Urinary bladder (tissue), 4 donors: ENCODE measurements around the gene TMEM119. TPM values are rescaled to one million over a fixed set of nuclear protein-coding genes. Genes with fewer than 3 reads are reported as not detected.
"Not testable (repeated sequence)": the region's sequence is repeated elsewhere in the genome, so short reads cannot be mapped to it uniquely, and the experiment has no call there.

Experiments used
- DNase-seq: peaks from one replicate; pipeline ENCODE4 v3.0.0-alpha.2; 2015; ENCODE audit errors: extremely low spot score
- H3K27ac ChIP-seq: one replicate; pipeline ENCODE4 v1.5.1; 2013; ENCODE audit warnings: low read depth, mild to moderate bottlenecking, moderate library complexity
- H3K36me3 ChIP-seq: one replicate; pipeline ENCODE4 v1.6.1; 2013; ENCODE audit warnings: mild to moderate bottlenecking, moderate library complexity; ENCODE audit not compliant: insufficient read depth
- H3K4me1 ChIP-seq: one replicate; pipeline ENCODE4 v1.6.1; 2013; ENCODE audit warnings: mild to moderate bottlenecking, moderate library complexity; ENCODE audit not compliant: insufficient read depth
- H3K4me3 ChIP-seq: one replicate; pipeline ENCODE4 v1.5.1; 2013; ENCODE audit warnings: low read depth, low read length
- WGBS: extraction: QIAGEN DNeasy Blood & Tissue Kit; methylation state at CpG from one replicate; pipeline ENCODE4 v1.1.7; 2013; 5-methylcytosine and 5-hydroxymethylcytosine counted together
- polyA plus RNA-seq: library from polyadenylated mRNA; stranded (reverse); fragments of 200-250 nt; gene quantifications from one replicate; pipeline ENCODE4 v1.2.3, GENCODE V29; 2013
- total RNA-seq: library from RNA; depleted of rRNA; stranded (reverse); fragments of >200 nt; gene quantifications from one replicate; pipeline ENCODE4 v1.2.3, GENCODE V29; 2014
- donor health status: healthy with polysubstance abuse.
- donor health status: healthy.

The TMEM119 gene
- total and polyA plus RNA-seq, 2 donors: 29.4 to 62.4 TPM

DNA sequence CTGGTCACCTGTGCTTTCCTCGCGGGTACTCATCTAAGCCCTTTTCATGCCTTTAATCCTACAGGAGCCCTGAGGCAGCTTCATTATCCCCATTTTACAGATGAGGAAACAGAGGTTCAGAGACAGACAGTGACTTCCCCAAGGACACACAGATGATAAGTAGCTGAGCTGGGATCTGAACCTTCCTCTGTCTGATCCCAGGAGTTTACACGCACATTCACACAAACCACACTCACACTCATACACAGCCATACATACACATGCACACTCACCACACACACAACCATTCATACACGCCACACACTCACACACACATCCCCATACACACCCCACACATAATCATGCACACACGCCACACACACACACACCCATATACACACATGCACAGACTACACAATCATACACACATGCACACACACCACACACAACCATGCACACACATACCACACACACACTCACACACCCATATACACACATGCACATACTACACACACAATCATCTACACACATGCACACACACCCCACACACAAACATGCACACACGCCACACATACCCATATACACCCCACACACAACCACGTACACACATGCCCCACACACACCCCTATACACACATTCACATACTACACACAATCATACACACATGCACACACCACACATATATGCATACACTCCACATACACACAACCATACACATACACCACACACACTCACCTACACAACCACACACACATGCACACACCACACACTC lies 2.7 kb downstream of the TMEM119 start:
- no peaks in the 10 kb centered on the region for H3K36me3 ChIP-seq
- H3K27ac ChIP-seq: no peak overlapping the region
- WGBS: 89% methylated on average over 7 of the region's 7 CpGs
- no peaks in the 10 kb centered on the region for H3K4me1 ChIP-seq
- H3K4me3 ChIP-seq: no peak overlapping the region
- no peak for DNase-seq

DNA sequence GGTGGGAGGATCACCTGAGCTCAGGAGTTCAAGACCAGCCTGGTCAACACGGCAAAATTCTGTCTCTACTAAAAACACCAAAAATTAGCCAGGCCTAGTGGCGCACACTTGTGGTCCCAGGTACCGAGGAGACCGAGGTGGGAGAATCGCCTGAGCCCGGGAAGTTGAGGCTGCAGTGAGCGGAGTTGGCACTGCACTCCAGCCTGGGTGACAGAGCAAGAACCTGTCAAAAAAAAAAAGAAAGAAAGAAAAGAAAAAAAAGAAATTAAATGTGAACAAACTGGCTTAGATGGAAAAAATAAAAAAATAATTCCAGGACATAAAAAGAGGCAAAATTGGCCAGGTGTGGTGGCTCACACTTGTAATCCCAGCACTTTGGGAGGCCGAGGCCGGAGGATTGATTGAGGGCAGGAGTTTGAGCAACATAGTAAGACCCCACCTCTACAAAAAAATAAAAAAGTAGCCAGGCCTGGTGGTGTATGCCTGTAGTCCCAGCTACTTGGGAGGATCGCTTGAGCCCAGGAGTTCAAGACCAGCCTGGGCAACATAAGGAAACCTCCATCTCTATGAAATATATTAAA lies 3.5 kb downstream of the TMEM119 start:
- no peak overlapping the region for H3K27ac ChIP-seq
- DNase-seq: no peak
- H3K36me3 ChIP-seq: no peaks in the 10 kb centered on the region
- WGBS: 91% methylated on average over 10 of the region's 10 CpGs
- H3K4me1 ChIP-seq: no peaks in the 10 kb centered on the region
- H3K4me3 ChIP-seq: no peak overlapping the region

DNA sequence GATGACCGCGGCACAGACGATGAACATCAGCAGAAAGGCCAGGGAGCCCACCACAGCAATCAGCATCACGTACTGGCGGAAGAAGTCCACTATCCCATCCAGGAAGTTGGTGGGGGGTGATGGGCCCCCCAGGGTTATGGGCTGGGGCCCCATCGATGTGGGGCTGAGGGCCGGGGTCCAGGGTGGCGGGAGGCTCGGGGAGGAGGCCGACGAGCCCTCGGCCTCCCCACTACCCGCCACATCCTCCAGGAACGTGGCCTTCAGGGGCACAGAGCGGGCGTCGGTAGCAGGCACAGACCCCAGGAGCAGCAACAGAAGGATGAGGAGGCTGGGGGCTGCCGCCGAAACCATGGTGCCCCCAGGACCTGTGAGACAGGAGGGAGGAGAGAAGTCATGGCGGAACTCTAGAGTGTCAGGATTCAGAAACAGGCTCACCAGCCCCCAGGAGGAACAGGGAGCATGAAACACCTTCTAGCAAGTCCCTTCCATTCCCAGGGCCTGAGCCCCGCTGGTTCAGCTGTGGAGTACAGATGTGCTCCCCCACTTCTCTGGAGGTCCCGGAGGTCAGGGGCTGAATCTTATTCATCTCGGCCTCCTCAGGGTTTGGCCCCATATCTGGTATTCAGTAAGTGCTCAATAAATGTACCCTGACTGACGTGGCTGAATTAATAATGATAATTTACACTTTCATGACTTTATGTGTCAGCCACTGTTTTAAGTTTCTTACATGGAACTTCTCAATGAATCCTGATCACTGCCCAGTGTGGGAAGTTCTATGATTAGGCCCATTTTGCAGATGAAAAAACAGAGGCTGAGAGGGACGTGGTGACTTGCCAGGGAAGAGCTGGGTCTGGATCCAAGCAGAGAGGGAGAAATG lies 5.6 kb downstream of the TMEM119 start:
- Histone ChIP-seq H3K27ac (no peak overlapping the region), H3K36me3 (no peaks in the 10 kb centered on the region), H3K4me3 (no peak overlapping the region), H3K4me1 (no peaks in the 10 kb centered on the region)
- WGBS: 92% methylated on average over 25 of the region's 25 CpGs
- DNase-seq: no peak

DNA sequence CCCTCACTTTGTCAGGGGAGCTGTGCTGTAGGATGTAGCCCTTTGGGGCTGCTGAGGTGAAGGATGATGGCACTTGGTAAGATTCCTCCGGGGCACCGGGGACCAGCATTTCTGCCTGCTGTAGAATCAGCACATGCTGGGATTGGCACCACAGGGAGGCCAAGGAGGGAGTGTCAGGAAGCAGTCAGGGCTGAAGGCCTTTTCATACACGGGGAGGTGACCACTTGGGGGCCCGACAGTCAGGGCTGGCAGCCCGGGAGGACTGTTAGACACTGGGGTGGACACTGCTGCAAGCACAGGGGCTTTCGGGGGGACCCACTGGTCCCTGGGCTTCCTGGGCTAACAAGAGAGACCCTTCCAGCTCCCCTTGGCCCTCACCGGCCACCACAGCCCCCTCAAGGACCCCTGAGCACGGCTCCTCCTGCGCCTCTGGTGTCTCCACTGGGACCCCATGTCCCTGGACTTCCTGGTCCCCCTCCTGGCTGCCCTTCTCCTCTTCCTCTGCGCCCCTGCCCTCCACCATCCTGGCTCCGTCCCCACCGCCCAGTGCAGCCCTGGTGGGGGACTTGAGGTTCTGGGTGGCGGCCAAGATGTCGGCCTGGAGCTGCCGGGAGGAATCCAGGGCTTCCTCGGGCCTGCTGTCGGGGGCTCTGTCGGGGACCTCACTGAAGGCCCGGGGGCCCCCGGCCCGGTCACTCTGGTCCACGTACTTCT lies 6.5 kb downstream of the TMEM119 start:
- H3K4me3 ChIP-seq: no peak overlapping the region
- DNase-seq: no peak
- H3K4me1 ChIP-seq: no peaks in the 10 kb centered on the region
- WGBS: 84% methylated on average over 22 of the region's 22 CpGs
- H3K36me3 ChIP-seq: no peaks in the 10 kb centered on the region
- H3K27ac ChIP-seq: no peak overlapping the region

DNA sequence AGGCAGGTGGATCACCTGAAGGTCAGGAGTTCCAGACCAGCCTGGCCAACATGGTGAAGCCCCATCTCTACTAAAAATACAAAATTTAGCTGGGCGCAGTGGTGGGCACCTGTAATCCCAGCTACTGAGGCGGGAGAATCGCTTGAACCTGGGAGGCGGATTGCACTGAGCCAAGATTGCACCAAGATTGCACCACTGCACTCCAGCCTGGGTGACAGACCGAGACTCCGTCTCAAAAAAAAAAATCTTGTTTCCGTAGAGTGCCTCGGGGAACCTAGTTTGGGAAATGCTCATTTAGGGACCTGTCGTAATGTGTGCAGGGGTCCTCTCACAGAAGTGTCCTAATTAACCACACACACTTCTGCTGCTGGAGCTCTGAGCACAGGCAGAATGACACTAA lies 7.4 kb downstream of the TMEM119 start:
- not testable (repeated sequence) for H3K4me3 ChIP-seq, H3K27ac ChIP-seq, H3K36me3 ChIP-seq, DNase-seq, H3K4me1 ChIP-seq
- 87% methylated on average over 9 of the region's 9 CpGs for WGBS

DNA sequence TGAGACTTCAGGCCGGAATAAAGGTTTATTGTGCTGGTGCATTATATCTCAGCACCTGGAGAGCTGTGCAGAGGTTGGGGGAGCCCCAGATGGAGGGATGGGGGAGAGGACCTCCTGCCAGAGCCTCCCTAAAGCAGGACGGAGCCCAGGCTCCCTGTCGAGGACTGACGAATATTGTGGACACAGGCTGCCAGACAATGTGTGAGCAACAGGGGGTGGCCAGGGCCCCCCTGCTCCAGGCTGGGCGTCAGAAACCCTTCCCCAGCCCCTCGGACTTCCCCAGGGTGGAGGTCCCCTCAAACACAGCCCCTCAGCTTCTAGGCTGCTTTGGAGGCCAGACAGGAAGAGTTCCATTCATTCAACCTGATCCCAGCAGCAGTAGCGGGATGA lies 8.0 kb downstream of the TMEM119 start:
- Histone ChIP-seq H3K4me3 (no peak overlapping the region), H3K27ac (peak overlapping the region; percentile 28), H3K36me3 (no peaks in the 10 kb centered on the region), H3K4me1 (no peaks in the 10 kb centered on the region)
- WGBS: 64% methylated on average over 7 of the region's 7 CpGs
- DNase-seq: no peak

DNA sequence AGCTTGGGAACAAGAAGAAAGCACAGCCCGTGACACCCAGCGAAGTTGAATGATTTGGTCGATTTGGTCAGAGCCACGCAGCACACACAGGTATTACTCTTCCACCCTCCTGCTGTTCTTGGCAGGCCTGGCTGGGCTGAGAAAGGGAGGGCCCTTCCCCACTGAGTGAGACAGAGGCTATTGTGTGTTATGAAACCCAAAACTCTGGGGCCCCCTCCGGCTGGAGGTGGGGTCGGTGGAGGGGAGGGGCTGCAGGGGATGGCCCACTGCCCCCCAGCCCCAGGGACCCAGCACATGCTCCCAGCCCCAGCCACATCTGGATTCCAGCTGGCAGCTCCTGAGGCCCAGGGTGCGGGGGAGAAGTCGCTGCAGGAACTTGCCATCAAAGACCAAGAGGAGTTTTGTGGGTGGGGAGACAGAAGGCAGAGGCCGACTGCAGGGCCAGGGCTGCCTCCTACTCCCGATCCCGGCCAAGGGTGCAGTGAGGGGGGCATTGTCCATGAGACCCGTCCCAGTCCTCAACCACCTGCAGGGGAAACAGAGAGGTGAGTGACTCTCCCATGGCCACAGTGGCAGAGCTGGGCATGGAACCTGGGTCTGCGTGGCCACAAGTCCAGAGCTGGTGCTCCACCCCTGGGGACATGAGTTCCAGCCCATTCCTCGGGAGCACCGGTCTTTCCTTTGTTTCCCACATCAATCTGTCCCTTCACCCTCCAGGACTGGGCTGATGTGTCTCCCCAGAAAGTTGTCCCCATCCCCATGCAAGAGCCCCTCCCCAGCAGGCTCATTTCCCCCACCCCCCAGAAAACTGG lies 8.7 kb downstream of the TMEM119 start:
- Histone ChIP-seq H3K36me3 (no peaks in the 10 kb centered on the region), H3K27ac (no peak overlapping the region), H3K4me3 (no peak overlapping the region), H3K4me1 (no peaks in the 10 kb centered on the region)
- 30% methylated on average over 15 of the region's 15 CpGs for WGBS
- DNase-seq: peak; percentile 49

DNA sequence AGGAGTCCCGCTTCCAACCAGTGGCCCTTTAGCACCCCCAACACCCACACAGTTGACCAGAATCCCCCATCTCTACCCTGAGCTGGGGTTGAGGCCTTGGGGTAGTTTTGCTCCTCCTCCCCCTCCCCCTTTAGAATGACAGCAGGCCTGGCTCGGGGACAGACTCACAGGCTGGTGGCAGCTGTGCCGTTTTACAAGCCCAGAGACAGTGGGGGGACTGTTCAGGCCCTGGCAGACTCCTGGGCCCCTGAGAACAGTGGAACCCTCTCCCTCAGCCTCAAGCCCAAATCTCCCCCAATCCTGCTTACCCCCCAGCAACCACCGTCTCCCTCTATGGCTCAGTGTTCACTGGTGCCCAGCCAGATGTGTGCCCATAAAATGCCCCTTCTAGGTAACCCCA lies 10.1 kb downstream of the TMEM119 start:
- Histone ChIP-seq H3K4me1 (no peaks in the 10 kb centered on the region), H3K27ac (no peak overlapping the region), H3K4me3 (no peak overlapping the region), H3K36me3 (no peaks in the 10 kb centered on the region)
- no peak for DNase-seq
- 64% methylated on average over 4 of the region's 4 CpGs for WGBS

DNA sequence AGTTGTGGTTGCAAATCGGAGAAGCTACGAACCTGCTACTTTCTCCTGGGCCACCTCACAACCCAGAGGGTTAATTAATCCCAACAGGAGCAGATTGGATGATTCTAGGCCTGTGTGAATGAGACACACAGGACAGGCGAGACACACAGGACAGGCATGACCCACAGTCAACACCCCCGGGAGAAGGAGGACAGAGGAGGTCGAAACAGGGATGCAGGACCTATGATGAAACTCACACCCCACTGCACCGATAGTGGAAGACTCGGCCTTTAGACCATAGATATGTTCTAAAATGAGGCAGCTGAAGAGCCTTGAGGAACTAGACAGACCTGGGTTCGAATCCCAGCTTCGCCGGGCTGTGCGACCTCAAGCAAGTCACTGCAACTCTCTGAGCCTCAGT lies 11.6 kb downstream of the TMEM119 start:
- H3K4me1 ChIP-seq: no peaks in the 10 kb centered on the region
- no peak for DNase-seq
- WGBS: 93% methylated on average over 11 of the region's 11 CpGs

DNA sequence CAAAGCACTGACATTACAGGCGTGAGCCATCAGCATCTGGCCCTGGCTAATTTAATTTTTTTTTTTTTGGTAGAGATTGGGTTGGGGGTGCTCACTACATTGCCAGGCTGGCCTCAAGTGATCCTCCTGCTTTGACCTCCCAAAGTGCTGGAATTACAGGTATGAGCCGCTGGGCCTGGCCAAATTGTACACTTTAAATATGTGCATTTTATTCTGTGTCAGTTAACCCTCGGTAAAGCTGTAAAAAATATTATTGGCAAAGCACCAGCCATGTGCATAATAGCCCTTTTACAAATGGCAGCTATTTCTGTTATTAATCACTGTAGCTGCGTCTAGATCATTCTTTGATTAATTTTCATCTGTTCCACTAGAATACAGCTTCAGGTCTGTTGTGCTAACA lies 12.0 kb downstream of the TMEM119 start:
- Histone ChIP-seq H3K4me3 (no peak overlapping the region), H3K36me3 (no peaks in the 10 kb centered on the region), H3K27ac (no peak overlapping the region), H3K4me1 (no peaks in the 10 kb centered on the region)
- WGBS: 63% methylated on average over 4 of the region's 4 CpGs
- DNase-seq: no peak

More for the DNA sequence above, 11.6 kb downstream of the TMEM119 start:
- no peak overlapping the region for H3K4me3 ChIP-seq
- no peak overlapping the region for H3K27ac ChIP-seq
- no peaks in the 10 kb centered on the region for H3K36me3 ChIP-seq

DNA sequence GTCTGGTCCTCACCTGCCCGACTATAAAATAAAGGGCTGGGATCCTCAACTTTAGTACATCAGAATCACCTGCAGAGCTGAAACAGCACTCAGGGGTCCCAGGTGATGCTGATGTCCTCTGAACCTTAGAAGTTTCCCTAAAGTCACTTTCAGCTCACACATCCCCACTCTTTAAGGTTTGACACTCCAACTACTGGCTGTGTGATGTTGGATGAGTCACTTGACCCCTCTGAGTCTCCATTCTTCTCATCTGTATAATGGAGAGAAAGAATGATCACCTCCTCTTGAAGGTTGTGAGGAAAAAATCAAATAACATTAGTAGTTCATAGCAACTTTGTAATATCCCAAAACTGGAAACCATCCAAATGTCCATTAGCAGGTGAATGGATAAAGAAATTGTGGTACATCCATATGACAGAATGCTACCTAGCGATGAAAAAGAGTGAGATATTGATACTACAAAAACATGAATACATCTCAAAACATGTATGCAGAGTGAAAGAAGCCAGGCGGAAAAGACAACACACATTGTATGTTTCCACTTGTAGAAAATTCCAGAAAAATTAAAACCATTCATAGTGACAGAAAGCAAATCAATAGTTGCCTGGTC lies 13.3 kb downstream of the TMEM119 start:
- no peaks in the 10 kb centered on the region for H3K4me1 ChIP-seq
- H3K4me3 ChIP-seq: no peak overlapping the region
- no peak for DNase-seq
- peak overlapping the region; percentile 25 for H3K27ac ChIP-seq
- H3K36me3 ChIP-seq: no peaks in the 10 kb centered on the region
- 78% methylated on average over 3 of the region's 3 CpGs for WGBS

DNA sequence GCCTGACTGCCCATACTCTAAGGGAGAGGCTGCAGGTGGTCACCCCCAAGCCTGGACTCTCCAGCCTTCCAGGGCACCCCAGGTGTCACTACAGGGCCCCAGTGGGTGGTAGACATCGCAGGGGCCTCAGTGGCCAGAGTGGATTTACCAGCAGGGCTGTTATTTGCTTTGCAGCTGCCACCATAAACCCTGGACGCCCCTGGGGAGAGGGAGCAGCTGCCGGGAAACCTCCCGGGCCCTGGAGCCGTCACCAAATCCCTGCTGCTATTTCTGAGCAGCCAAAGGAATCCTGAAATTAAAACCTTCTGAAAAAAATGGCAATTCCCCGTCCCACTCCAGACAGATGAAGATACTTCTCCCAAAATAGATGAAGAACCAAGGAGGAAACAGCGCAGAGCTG lies 13.9 kb downstream of the TMEM119 start:
- Histone ChIP-seq H3K4me3 (no peak overlapping the region), H3K36me3 (no peaks in the 10 kb centered on the region), H3K4me1 (no peaks in the 10 kb centered on the region), H3K27ac (peak overlapping the region; percentile 25)
- no peak for DNase-seq
- WGBS: 40% methylated on average over 7 of the region's 7 CpGs
